KMS-11 (cell line): ENCODE results near the gene YY1AP1.
"Not testable (repeated sequence)": the region's sequence is repeated elsewhere in the genome, so short reads cannot be mapped to it uniquely, and the experiment has no call there.

Source experiments
- H2AFZ ChIP-seq: fragments of 200-600 bp; sonication (generic); 2 replicates; pipeline ENCODE4 v1.6.1; 2016; ENCODE audit warnings: antibody characterized with exemption, mixed run types, low read depth
- H3K27ac ChIP-seq: fragments of 200-600 bp; sonication (generic); 2 replicates; pipeline ENCODE4 v1.6.1; 2016; ENCODE audit warnings: mild to moderate bottlenecking, mixed run types
- H3K27me3 ChIP-seq: fragments of 200-600 bp; sonication (generic); 2 replicates; pipeline ENCODE4 v1.6.1; 2017; ENCODE audit warnings: mild to moderate bottlenecking, low read depth, mixed run types, moderate library complexity; ENCODE audit not compliant: insufficient read depth
- H3K36me3 ChIP-seq: fragments of 200-600 bp; sonication (generic); 2 replicates; pipeline ENCODE4 v1.6.1; 2017; ENCODE audit warnings: mild to moderate bottlenecking, mixed run types; ENCODE audit not compliant: insufficient read depth
- H3K4me1 ChIP-seq: fragments of 200-600 bp; sonication (generic); 2 replicates; pipeline ENCODE4 v1.6.1; 2016; ENCODE audit warnings: mild to moderate bottlenecking, low read depth, mixed run types; ENCODE audit not compliant: poor library complexity, severe bottlenecking
- H3K4me2 ChIP-seq: fragments of 200-600 bp; sonication (generic); 2 replicates; pipeline ENCODE4 v1.7.0; 2016; ENCODE audit warnings: mild to moderate bottlenecking, mixed run types
- H3K4me3 ChIP-seq: fragments of 200-600 bp; sonication (generic); IDR thresholded peaks from 2 replicates; pipeline ENCODE4 v1.6.1; 2017; ENCODE audit warnings: low read depth, low read length, mixed read lengths; ENCODE audit not compliant: insufficient read depth
- H3K79me2 ChIP-seq: fragments of 200-600 bp; sonication (generic); 2 replicates; pipeline ENCODE4 v1.6.1; 2016; ENCODE audit warnings: low read depth, mixed run types; ENCODE audit not compliant: insufficient read depth
- H3K9ac ChIP-seq: fragments of 200-600 bp; sonication (generic); 2 replicates; pipeline ENCODE4 v1.6.1; 2016; ENCODE audit warnings: mild to moderate bottlenecking, mixed run types
- H4K20me1 ChIP-seq: fragments of 200-600 bp; sonication (generic); 2 replicates; pipeline ENCODE4 v1.6.1; 2016; ENCODE audit warnings: mild to moderate bottlenecking, mixed run types; ENCODE audit not compliant: insufficient read depth
- TF ChIP-seq, protein P1 (sequence below): fragments of 200-600 bp; sonication (generic); conservative IDR thresholded peaks from 2 replicates; pipeline ENCODE4 v1.6.1; 2017; ENCODE audit warnings: low read depth, mild to moderate bottlenecking, antibody characterized with exemption, low read length, moderate library complexity, mixed read lengths

YY1AP1 gene

GRCh38 chr1:155709391-155709790, 20.8 kb upstream of the YY1AP1 start:
- Histone ChIP-seq H3K9ac (no peak overlapping the region), H3K4me3 (no peak overlapping the region), H2AFZ (no peak overlapping the region), H3K27me3 (no peaks in the 10 kb centered on the region), H3K79me2 (peaks cover 87% of the 10 kb centered on the region), H3K4me1 (peaks cover 16% of the 10 kb centered on the region), H3K27ac (no peak overlapping the region), H3K4me2 (no peak overlapping the region), H4K20me1 (peaks cover 29% of the 10 kb centered on the region), H3K36me3 (peaks cover 42% of the 10 kb centered on the region; the same call in 1 of the 2 replicates)
- TF ChIP-seq, protein P1, sequence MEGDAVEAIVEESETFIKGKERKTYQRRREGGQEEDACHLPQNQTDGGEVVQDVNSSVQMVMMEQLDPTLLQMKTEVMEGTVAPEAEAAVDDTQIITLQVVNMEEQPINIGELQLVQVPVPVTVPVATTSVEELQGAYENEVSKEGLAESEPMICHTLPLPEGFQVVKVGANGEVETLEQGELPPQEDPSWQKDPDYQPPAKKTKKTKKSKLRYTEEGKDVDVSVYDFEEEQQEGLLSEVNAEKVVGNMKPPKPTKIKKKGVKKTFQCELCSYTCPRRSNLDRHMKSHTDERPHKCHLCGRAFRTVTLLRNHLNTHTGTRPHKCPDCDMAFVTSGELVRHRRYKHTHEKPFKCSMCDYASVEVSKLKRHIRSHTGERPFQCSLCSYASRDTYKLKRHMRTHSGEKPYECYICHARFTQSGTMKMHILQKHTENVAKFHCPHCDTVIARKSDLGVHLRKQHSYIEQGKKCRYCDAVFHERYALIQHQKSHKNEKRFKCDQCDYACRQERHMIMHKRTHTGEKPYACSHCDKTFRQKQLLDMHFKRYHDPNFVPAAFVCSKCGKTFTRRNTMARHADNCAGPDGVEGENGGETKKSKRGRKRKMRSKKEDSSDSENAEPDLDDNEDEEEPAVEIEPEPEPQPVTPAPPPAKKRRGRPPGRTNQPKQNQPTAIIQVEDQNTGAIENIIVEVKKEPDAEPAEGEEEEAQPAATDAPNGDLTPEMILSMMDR = no peak

DNA sequence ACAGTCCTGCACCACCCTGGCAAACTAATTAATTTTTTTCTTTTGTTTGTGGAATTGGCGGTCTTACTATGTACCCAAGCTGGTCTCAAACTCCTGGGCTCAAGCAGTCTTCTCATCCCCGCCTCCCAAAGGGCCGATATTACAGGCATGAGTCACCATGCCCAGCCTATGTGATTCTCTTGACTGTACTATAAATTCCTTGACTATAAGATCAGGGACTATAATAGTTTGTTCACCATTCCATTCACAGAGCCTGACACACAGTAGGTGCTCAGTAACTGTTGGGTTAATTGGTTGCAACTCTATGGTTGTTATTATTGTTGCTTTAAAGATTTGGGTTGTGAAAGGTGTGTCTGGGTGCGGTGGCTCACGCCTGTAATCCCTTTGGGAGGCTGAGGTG, 17.6 kb upstream of the YY1AP1 start:
- Histone ChIP-seq H3K4me1 (peaks cover 40% of the 10 kb centered on the region), H3K4me2 (no peak overlapping the region), H3K27ac (no peak overlapping the region), H3K79me2 (peaks cover 87% of the 10 kb centered on the region), H3K4me3 (no peak overlapping the region), H3K27me3 (no peaks in the 10 kb centered on the region), H3K36me3 (peaks cover 22% of the 10 kb centered on the region; the same call in 1 of the 2 replicates), H2AFZ (no peak overlapping the region), H4K20me1 (peaks cover 34% of the 10 kb centered on the region), H3K9ac (no peak overlapping the region)
- TF ChIP-seq, protein P1 = no peak

- peaks cover 86% of the 10 kb centered on the region for H3K79me2 ChIP-seq
Observed at GRCh38 chr1:155704414-155704813, 15.8 kb upstream of the YY1AP1 start.

DNA sequence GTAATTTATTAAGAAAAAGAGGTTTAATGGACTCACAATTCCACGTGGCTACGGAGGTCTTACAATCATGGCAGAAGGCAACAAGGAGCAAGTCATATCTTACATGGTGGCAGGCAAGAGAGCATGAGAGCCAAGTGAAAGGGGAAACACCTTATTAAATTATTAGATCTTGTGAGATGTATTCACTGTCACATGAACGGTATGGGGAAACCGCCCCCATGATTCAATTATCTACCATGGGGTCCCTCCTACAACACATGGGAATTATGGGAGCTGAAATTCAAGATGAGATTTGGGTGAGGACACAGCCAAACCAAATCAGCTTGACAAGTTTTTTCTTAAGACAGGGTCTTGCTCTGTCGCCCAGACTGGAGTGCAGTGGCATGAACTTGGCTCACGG, 14.6 kb upstream of the YY1AP1 start:
- Histone ChIP-seq H3K27me3 (no peaks in the 10 kb centered on the region), H2AFZ (no peak overlapping the region), H3K9ac (no peak overlapping the region), H4K20me1 (peaks cover 43% of the 10 kb centered on the region), H3K4me2 (no peak overlapping the region), H3K4me3 (no peak overlapping the region), H3K4me1 (peaks cover 57% of the 10 kb centered on the region), H3K27ac (no peak overlapping the region), H3K36me3 (peaks cover 6% of the 10 kb centered on the region; the same call in 1 of the 2 replicates), H3K79me2 (peaks cover 86% of the 10 kb centered on the region)
- TF ChIP-seq, protein P1 = no peak

More at GRCh38 chr1:155704414-155704813, 15.8 kb upstream of the YY1AP1 start:
- not testable (repeated sequence) for H3K4me3 ChIP-seq, H3K9ac ChIP-seq, H2AFZ ChIP-seq, H3K27me3 ChIP-seq, H3K4me2 ChIP-seq, H3K27ac ChIP-seq
- peaks cover 50% of the 10 kb centered on the region for H3K4me1 ChIP-seq
- H4K20me1 ChIP-seq = peaks cover 40% of the 10 kb centered on the region
- peaks cover 16% of the 10 kb centered on the region; the same call in 1 of the 2 replicates for H3K36me3 ChIP-seq

- not testable (repeated sequence) for H2AFZ ChIP-seq, H3K4me3 ChIP-seq, H3K36me3 ChIP-seq, H3K27ac ChIP-seq, H3K4me2 ChIP-seq, H3K27me3 ChIP-seq, H3K9ac ChIP-seq
- Histone ChIP-seq H4K20me1 (peaks cover 41% of the 10 kb centered on the region), H3K79me2 (peaks cover 86% of the 10 kb centered on the region), H3K4me1 (peaks cover 43% of the 10 kb centered on the region)
Observed at GRCh38 chr1:155701675-155702074, 13.1 kb upstream of the YY1AP1 start.

- H3K27me3 ChIP-seq, H3K9ac ChIP-seq, H3K36me3 ChIP-seq, H2AFZ ChIP-seq, H3K27ac ChIP-seq, H3K4me3 ChIP-seq, H3K4me2 ChIP-seq: not testable (repeated sequence)
- Histone ChIP-seq H3K4me1 (peaks cover 67% of the 10 kb centered on the region), H3K79me2 (peaks cover 86% of the 10 kb centered on the region), H4K20me1 (peaks cover 58% of the 10 kb centered on the region)
Observed at GRCh38 chr1:155699062-155699461, 10.5 kb upstream of the YY1AP1 start.
